Neuron (in vitro differentiated cells): ENCODE data around the gene SLC49A3.
"Not testable (repeated sequence)": the region's sequence is repeated elsewhere in the genome, so short reads cannot be mapped to it uniquely, and the experiment has no call there.

ENCODE experiments used
- H2AFZ ChIP-seq: one replicate; pipeline ENCODE4 v1.6.1; 2013; ENCODE audit warnings: low read depth, mild to moderate bottlenecking, inconsistent platforms, low read length, moderate library complexity
- H3K27me3 ChIP-seq: one replicate; pipeline ENCODE4 v1.6.1; 2013; ENCODE audit warnings: low read length; ENCODE audit not compliant: insufficient read depth
- H3K36me3 ChIP-seq: one replicate; pipeline ENCODE4 v1.6.1; 2013; ENCODE audit warnings: low read length; ENCODE audit not compliant: insufficient read depth
- H3K4me1 ChIP-seq: one replicate; pipeline ENCODE4 v1.6.1; 2013; ENCODE audit warnings: low read length; ENCODE audit not compliant: insufficient read depth
- H3K4me3 ChIP-seq: 2 replicates; pipeline ENCODE4 v1.5.1; 2013; ENCODE audit warnings: mild to moderate bottlenecking, low read length, moderate library complexity
- H3K9me3 ChIP-seq: one replicate; pipeline ENCODE4 v1.6.1; 2013; ENCODE audit warnings: low read length

SLC49A3 gene

GRCh38 chr4:635066-635835 is 53.7 kb downstream of the SLC49A3 start:
- H3K4me3 ChIP-seq, H3K9me3 ChIP-seq, H2AFZ ChIP-seq, H3K36me3 ChIP-seq, H3K27me3 ChIP-seq, H3K4me1 ChIP-seq: not testable (repeated sequence)

GRCh38 chr4:634599-634985 is 54.4 kb downstream of the SLC49A3 start:
- no peaks in the 10 kb centered on the region for H3K36me3 ChIP-seq

GRCh38 chr4:633976-634598 is 54.9 kb downstream of the SLC49A3 start:
- peaks cover 3% of the 10 kb centered on the region for H3K9me3 ChIP-seq
- no peak overlapping the region for H2AFZ ChIP-seq
- no peaks in the 10 kb centered on the region for H3K36me3 ChIP-seq
- H3K4me3 ChIP-seq: no peak overlapping the region
- peaks cover 3% of the 10 kb centered on the region for H3K4me1 ChIP-seq
- peaks cover 7% of the 10 kb centered on the region for H3K27me3 ChIP-seq

More at GRCh38 chr4:634599-634985, 54.4 kb downstream of the SLC49A3 start:
- H2AFZ ChIP-seq: no peak overlapping the region
- H3K9me3 ChIP-seq: peaks cover 3% of the 10 kb centered on the region
- H3K4me1 ChIP-seq: peaks cover 3% of the 10 kb centered on the region
- H3K27me3 ChIP-seq: peaks cover 5% of the 10 kb centered on the region
- no peak overlapping the region for H3K4me3 ChIP-seq

GRCh38 chr4:633406-633805 is 55.5 kb downstream of the SLC49A3 start:
- H3K9me3 ChIP-seq: peaks cover 3% of the 10 kb centered on the region
- H3K36me3 ChIP-seq: no peaks in the 10 kb centered on the region
- H3K4me3 ChIP-seq: no peak overlapping the region
- peaks cover 3% of the 10 kb centered on the region for H3K4me1 ChIP-seq
- no peak overlapping the region for H2AFZ ChIP-seq
- peaks cover 7% of the 10 kb centered on the region for H3K27me3 ChIP-seq

- Histone ChIP-seq H2AFZ (no peak overlapping the region), H3K9me3 (peaks cover 3% of the 10 kb centered on the region), H3K36me3 (no peaks in the 10 kb centered on the region), H3K4me3 (no peak overlapping the region), H3K27me3 (peaks cover 7% of the 10 kb centered on the region), H3K4me1 (peaks cover 3% of the 10 kb centered on the region)
Observed at GRCh38 chr4:632926-633325, 56.0 kb downstream of the SLC49A3 start.

GRCh38 chr4:632196-632790 is 56.7 kb downstream of the SLC49A3 start:
- no peaks in the 10 kb centered on the region for H3K4me1 ChIP-seq
- no peak overlapping the region for H3K4me3 ChIP-seq
- H2AFZ ChIP-seq: no peak overlapping the region
- H3K27me3 ChIP-seq: peaks cover 7% of the 10 kb centered on the region
- no peaks in the 10 kb centered on the region for H3K36me3 ChIP-seq
- H3K9me3 ChIP-seq: peaks cover 3% of the 10 kb centered on the region
